GM10248 (cell line): ENCODE results near the gene FANCM.
A peak's percentile ranks its signal among the peaks of the same experiment; 100 is the strongest.

Experiments
- CTCF ChIA-PET: fragments of 300-600 bp; sonication (Branson Sonifier 250); formaldehyde crosslinking; extraction: SDS; loops from one replicate; lab custom pipeline; 2021; ENCODE audit warnings: antibody characterized with exemption; lab: Yijun Ruan, JAX
- POLR2A ChIA-PET: fragments of 350-650 bp; sonication (Branson Sonifier 250); formaldehyde crosslinking; extraction: SDS; loops from one replicate; lab custom pipeline; 2020; ENCODE audit warnings: antibody characterized with exemption; lab: Yijun Ruan, JAX
- DNase-seq: peaks from one replicate; pipeline ENCODE4 v3.0.0; 2012; ENCODE audit errors: extremely low spot score
- CTCF ChIP-seq: IDR thresholded peaks from 2 replicates; pipeline ENCODE4 v1.5.1; 2012; ENCODE audit warnings: mild to moderate bottlenecking, low read depth; ENCODE audit errors: extremely low read depth, missing control alignments, control extremely low read depth

The FANCM gene

DNA sequence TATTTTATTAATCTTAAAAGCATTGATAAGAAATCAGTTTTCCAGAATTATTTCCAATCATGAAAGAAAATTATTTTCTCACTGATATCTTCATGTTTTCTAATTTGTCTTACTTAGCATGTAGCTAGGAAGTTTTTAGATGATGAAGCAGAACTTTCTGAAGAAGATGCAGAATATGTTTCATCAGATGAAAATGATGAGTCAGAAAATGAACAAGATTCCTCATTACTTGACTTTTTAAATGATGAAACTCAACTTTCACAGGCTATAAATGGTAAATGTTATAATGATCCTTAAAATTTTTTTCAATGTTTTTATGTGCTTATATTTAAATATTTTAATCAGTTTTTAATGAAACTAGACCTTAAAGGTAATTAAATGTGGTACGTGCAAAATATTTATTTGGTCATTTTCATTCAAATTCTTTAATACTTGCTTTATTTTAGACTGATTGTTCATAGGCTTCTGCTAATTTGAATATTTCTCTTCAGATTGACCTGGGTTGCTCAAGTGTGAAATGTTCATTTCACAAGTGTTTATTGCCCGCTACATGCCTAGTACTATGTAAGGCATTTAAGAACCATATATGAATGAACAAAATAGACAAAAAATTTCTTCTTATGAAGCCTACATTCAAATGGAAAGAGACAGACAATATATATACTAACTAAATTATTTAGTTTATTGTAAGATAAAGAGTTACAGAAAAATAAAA, 49.5 kb downstream of the FANCM start:
- no peak for TF ChIP-seq CTCF
- ChIA-PET POLR2A (no interaction called here), CTCF (interaction anchor here (1.2 to 1.6 kb wide), 2 partner anchors 8 to 26 kb away, joined by 3 to 4 read pairs; no protein-coding TSS in a partner anchor)
- no peak for DNase-seq

- CTCF ChIA-PET: interaction anchor here (0.7 to 1.5 kb wide), 2 partner anchors 9 to 59 kb away, joined by 3 to 6 read pairs; partner anchors contain the start of gene FANCM
- TF ChIP-seq CTCF: no peak
- DNase-seq: peak; percentile 14
- POLR2A ChIA-PET: no interaction called here
Observed at GRCh38 chr14:45194964-45195363, 59.2 kb downstream of the FANCM start.

DNA sequence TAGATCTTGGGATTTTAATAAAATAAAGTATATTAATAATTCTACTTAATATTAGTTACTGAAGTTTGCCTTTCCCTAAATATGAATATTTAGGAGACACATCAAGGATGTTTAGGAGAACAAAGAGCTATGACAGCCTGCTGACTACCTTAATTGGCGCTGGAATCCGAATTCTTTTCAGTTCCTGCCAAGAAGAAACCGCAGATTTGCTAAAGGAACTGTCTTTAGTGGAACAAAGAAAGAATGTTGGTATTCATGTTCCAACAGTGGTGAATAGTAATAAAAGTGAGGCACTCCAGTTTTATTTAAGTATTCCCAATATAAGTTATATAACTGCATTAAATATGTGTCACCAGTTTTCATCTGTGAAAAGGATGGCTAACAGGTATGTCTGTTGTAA, 62.8 kb downstream of the FANCM start:
- CTCF ChIA-PET: interaction anchor here (1.0 to 1.6 kb wide), 5 partner anchors 10 to 69 kb away, joined by 3 to 5 read pairs (median 3); no protein-coding TSS in a partner anchor
- TF ChIP-seq CTCF: no peak
- no peak for DNase-seq
- POLR2A ChIA-PET: no interaction called here

- CTCF ChIA-PET: interaction anchor here (1.0 to 1.6 kb wide), 3 partner anchors 10 to 38 kb away, joined by 3 to 5 read pairs (median 4); no protein-coding TSS in a partner anchor
- POLR2A ChIA-PET: no interaction called here
- no peak for TF ChIP-seq CTCF
- DNase-seq: no peak
Observed at GRCh38 chr14:45199230-45199629, 63.5 kb downstream of the FANCM start.

DNA sequence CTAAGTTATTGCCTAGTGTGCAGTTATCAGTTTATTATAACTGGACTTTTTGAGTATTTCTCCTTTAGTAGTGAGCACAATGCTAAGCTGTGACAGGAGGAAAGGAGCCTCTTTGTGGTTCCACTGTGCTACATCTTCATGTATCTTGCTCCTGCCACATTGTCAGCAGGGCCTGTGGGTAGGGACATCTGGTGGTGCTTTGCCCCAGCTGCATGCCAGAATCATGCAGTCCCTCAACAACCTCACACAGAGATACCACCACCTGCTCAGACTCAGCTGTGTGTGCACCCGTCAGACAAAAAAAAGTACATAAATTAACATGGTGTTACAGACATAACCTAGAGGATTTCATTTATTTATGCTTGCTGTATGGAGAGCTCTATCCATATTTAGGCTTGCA, 66.2 kb downstream of the FANCM start:
- peak; percentile 17 for DNase-seq
- peak; percentile 56 for TF ChIP-seq CTCF
- CTCF ChIA-PET: interaction anchor here (1.0 to 1.9 kb wide), 7 partner anchors 10 to 289 kb away, joined by 3 to 8 read pairs (median 4); partner anchors contain the start of gene MIS18BP1
- POLR2A ChIA-PET: no interaction called here

GRCh38 chr14:45204241-45204640, 68.5 kb downstream of the FANCM start:
- ChIA-PET POLR2A (no interaction called here), CTCF (interaction anchor here (1.0 kb wide), 1 partner anchor 9 kb away, joined by 6 read pairs; no protein-coding TSS in a partner anchor)
- TF ChIP-seq CTCF: no peak
- DNase-seq: no peak
